Peyer's patch (tissue), 4 donors: ENCODE measurements around the gene MTG2. TPM values are rescaled to one million over a fixed set of nuclear protein-coding genes. Genes with fewer than 3 reads are reported as not detected.

Experiments used
- DNase-seq, 3 donors: peaks; one replicate each; pipeline ENCODE4 v3.0.0-alpha.2; 2017 to 2019
- H3K27ac ChIP-seq, 4 donors: fragments of 200-600 bp; sonication (generic); one replicate each; pipeline ENCODE4 v1.5.1; 2016 to 2019
- H3K27me3 ChIP-seq, 2 donors: fragments of 200-600 bp; sonication (generic); one replicate each; pipeline ENCODE4 v1.5.1; 2019
- H3K36me3 ChIP-seq, 3 donors: fragments of 200-600 bp; sonication (generic); one replicate each; pipeline ENCODE4 v1.5.1; 2016 to 2019
- H3K4me1 ChIP-seq, 4 donors: fragments of 200-600 bp; sonication (generic); one replicate each; pipeline ENCODE4 v1.5.1; 2016 to 2019
- H3K4me3 ChIP-seq, 4 donors: fragments of 200-600 bp; sonication (generic); 1 replicate in 3 of 4; 2 replicates in 1 of 4; pipeline ENCODE4 v1.5.1; 2016 to 2019; ENCODE audit warnings: mild to moderate bottlenecking in 1 of 4
- H3K9me3 ChIP-seq, 4 donors: fragments of 200-600 bp; sonication (generic); one replicate each; pipeline ENCODE4 v1.5.1; 2016 to 2019; ENCODE audit warnings: mild to moderate bottlenecking in 1 of 4
- POLR2A ChIP-seq, 2 donors: fragments of 450-650 bp; IDR thresholded peaks; one replicate each; pipeline ENCODE4 v1.5.1; 2017; ENCODE audit warnings: antibody characterized with exemption in 2 of 2, mild to moderate bottlenecking in 2 of 2, moderate library complexity in 2 of 2
- total RNA-seq, 4 donors: library from RNA; depleted of rRNA; stranded (reverse); fragments of >200 nt; gene quantifications; one replicate each; pipeline ENCODE4 v1.1.0, GENCODE V29; 2016
- TF ChIP-seq, protein P1 (sequence below), 6 experiments: fragments of 450-650 bp in 4 of 6; fragments of 200-600 bp in 2 of 6; sonication (generic) in 1 of 6; IDR thresholded peaks; one replicate each; pipeline ENCODE4 v1.5.1; 2017 to 2019; ENCODE audit warnings: antibody characterized with exemption in 6 of 6, mild to moderate bottlenecking in 3 of 6, moderate library complexity in 1 of 6

Gene MTG2
- total RNA-seq, 4 donors from 2014 or later, result 23.1 to 62.2 (median 31.6) TPM

GRCh38 chr20:62229667-62230066 is 46.8 kb downstream of the MTG2 start:
- H3K27me3 ChIP-seq, result no peaks in the 10 kb centered on the region

DNA sequence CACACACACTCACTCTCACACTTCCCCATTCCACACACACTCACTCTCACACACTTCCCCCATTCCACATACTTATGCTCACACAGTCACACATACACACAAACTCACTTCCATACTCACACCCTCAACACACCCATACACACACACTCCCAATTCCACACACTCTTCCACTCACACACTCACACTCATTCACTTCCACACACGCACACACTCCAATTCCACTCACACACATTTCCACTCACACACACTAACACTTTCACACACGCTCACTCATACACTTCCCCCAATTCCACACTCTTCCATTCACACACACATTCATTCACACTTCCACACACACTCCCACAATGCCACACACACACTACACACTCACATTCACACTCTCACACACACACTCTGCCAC is 47.4 kb downstream of the MTG2 start:
- H3K27ac ChIP-seq, result no peak overlapping the region
- H3K4me1 ChIP-seq, result no peaks in the 10 kb centered on the region
- no peaks in the 10 kb centered on the region for H3K9me3 ChIP-seq
- DNase-seq, result no peak
- no peak for TF ChIP-seq POLR2A (IDR thresholded peaks at IDR 0.05)
- TF ChIP-seq, protein P1, sequence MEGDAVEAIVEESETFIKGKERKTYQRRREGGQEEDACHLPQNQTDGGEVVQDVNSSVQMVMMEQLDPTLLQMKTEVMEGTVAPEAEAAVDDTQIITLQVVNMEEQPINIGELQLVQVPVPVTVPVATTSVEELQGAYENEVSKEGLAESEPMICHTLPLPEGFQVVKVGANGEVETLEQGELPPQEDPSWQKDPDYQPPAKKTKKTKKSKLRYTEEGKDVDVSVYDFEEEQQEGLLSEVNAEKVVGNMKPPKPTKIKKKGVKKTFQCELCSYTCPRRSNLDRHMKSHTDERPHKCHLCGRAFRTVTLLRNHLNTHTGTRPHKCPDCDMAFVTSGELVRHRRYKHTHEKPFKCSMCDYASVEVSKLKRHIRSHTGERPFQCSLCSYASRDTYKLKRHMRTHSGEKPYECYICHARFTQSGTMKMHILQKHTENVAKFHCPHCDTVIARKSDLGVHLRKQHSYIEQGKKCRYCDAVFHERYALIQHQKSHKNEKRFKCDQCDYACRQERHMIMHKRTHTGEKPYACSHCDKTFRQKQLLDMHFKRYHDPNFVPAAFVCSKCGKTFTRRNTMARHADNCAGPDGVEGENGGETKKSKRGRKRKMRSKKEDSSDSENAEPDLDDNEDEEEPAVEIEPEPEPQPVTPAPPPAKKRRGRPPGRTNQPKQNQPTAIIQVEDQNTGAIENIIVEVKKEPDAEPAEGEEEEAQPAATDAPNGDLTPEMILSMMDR (IDR thresholded peaks at IDR 0.05), result no peak
- no peaks in the 10 kb centered on the region for H3K36me3 ChIP-seq
- H3K4me3 ChIP-seq, result no peak overlapping the region
- H3K27me3 ChIP-seq, result no peaks in the 10 kb centered on the region

More at GRCh38 chr20:62229667-62230066, 46.8 kb downstream of the MTG2 start:
- DNase-seq, result no peak
- Histone ChIP-seq H3K4me3 (no peak overlapping the region), H3K4me1 (no peaks in the 10 kb centered on the region), H3K9me3 (no peaks in the 10 kb centered on the region), H3K27ac (no peak overlapping the region), H3K36me3 (no peaks in the 10 kb centered on the region)
- TF ChIP-seq, protein P1 (IDR thresholded peaks at IDR 0.05), result no peak
- TF ChIP-seq POLR2A (IDR thresholded peaks at IDR 0.05), result no peak

DNA sequence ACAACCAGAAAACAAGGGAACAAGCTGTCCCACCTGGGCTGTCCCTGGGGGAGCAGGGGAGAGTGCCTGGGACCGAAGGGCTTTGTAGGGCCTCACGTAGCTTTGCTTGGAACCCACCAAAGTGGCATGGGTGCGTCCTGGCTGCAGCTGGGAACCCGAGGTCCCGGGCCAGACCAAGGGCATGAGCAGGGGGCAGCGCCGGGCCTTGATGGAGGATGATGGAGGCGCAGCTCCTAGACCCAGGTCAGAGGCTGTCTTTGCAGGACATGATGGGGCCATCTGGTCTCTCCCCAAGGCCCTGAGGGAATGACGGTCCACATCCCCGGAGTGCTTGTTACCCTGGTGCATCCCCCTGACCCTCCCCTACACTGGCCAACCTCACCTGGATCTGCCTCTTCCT is 47.9 kb downstream of the MTG2 start:
- H3K36me3 ChIP-seq, result no peaks in the 10 kb centered on the region
- no peaks in the 10 kb centered on the region for H3K9me3 ChIP-seq
- no peaks in the 10 kb centered on the region for H3K4me1 ChIP-seq
- H3K27ac ChIP-seq, result no peak overlapping the region
- no peak for TF ChIP-seq POLR2A (IDR thresholded peaks at IDR 0.05)
- TF ChIP-seq, protein P1 (IDR thresholded peaks at IDR 0.05), result no peak
- DNase-seq, result no peak
- no peak overlapping the region for H3K4me3 ChIP-seq
- no peaks in the 10 kb centered on the region for H3K27me3 ChIP-seq

GRCh38 chr20:62231292-62231691 is 48.5 kb downstream of the MTG2 start:
- no peak overlapping the region for H3K27ac ChIP-seq
- no peak for TF ChIP-seq POLR2A (IDR thresholded peaks at IDR 0.05)
- TF ChIP-seq, protein P1 (IDR thresholded peaks at IDR 0.05), result no peak
- H3K9me3 ChIP-seq, result no peaks in the 10 kb centered on the region
- no peak overlapping the region for H3K4me3 ChIP-seq
- no peaks in the 10 kb centered on the region for H3K36me3 ChIP-seq
- H3K4me1 ChIP-seq, result no peaks in the 10 kb centered on the region
- DNase-seq, result no peak
- H3K27me3 ChIP-seq, result no peaks in the 10 kb centered on the region

- no peak overlapping the region for H3K27ac ChIP-seq
- H3K4me1 ChIP-seq, result peaks cover 0 to under 1% (median under 1%) of the 10 kb centered on the region in 4 donors
- H3K9me3 ChIP-seq, result no peaks in the 10 kb centered on the region
- H3K4me3 ChIP-seq, result no peak overlapping the region
- no peak for DNase-seq
- no peak for TF ChIP-seq POLR2A (IDR thresholded peaks at IDR 0.05)
- TF ChIP-seq, protein P1 (IDR thresholded peaks at IDR 0.05), result no peak
- no peaks in the 10 kb centered on the region for H3K27me3 ChIP-seq
- no peaks in the 10 kb centered on the region for H3K36me3 ChIP-seq
Observed at GRCh38 chr20:62232194-62232593, 49.4 kb downstream of the MTG2 start.
